HG03039 (cell line): Measurements from ENCODE around the gene ZNF217.
"Not testable (repeated sequence)": the region's sequence is repeated elsewhere in the genome, so short reads cannot be mapped to it uniquely, and the experiment has no call there.

Experiments
- ATAC-seq: cut with Tn5 transposase; IDR thresholded peaks from one replicate; pipeline ENCODE4 v1.9.1; 2021; ENCODE audit warnings: mild to moderate bottlenecking, moderate library complexity; ENCODE audit not compliant: unreplicated experiment

The ZNF217 gene

DNA sequence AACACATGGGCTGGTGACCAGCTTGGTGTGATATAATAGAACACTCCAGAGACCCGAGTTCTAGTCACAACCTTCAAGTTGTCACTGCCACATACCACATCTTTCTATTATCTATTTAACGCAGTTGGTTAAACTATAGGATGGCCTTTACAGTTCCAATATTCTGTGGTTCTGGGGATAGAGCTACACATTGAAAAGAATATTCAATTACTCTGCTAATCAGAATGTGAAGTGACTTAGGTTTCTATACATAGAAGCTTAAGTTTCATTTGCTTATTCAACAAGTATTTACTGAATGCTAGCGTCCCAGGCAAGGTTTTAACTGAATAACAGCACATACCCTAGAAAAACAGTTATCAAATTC is 9.1 kb downstream of the ZNF217 start:
- ATAC-seq, result not testable (repeated sequence)

DNA sequence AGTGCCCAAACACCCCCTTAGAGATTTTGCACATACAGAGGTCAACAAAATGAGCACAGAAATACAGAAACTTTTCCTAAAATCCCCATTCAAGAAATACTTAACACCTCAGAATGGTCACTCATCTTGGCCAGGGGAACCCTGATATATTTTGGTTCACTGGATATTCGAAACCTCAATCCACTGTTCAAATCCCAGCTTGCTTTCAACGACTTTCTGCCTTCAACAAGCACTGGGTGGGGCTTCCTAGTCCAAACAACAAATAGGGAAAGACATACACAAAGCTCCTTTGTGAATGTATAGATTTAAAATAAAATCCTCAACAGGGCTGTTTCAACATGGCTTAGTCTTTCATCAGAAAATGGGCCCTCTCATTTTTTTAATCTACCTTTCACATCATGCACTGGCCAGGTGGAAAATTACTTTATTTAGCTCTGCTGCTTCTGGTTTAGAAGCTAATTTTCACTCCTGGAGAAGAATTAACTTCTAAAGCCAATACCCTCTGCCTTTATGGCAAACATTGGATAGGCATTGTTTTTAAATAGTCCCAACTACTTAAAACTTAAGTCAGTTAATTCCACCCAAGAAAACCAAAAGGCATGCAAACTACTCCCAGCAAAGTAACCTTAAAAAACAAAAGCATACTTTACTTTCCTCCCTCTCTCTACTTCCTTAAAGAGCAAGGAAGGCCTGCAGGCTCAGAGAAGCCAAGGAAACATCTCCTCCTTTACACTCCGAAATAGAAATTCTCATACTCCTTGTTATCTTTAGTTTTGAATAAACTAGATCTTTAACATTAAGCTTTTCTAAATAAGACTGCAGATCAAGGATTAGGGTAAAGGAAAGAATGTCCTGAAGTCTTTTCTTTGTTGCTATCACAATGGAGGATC is 9.7 kb downstream of the ZNF217 start:
- not testable (repeated sequence) for ATAC-seq

DNA sequence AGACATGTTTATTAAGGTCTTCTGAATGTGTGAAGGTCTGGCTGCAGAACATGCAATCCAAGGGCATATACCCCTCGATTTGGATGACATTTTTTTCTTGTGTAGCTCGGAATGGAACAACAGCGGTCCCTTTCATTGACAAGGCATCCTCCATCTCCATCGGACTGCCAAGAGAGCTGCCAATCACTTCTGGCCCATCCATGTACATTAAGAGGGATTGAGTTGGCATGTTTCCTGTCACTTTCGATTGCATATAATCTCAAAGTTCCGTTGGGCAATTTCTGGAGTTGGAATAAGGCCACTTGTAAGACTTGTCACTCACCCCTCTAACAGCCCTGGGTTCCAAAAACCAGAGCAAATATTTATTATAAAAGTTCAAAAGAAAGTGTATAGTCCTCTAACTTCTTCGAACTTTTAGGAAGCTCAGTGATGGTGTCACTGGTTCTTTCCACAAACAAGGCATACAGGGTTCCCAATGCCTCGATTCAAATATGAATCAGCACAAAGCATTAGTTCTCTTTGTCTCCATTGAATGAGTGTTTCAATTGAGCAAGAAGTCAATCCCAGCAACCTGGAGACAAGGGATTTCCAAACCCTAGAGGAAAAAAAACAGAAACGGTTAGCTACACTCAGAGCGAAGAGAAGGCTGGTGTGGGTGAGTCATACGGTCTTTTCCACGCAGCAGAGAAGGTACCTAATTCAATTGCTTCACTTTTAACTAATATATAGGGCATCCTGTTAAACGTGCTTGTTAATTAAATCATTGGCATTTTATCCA is 10.9 kb downstream of the ZNF217 start:
- peak; percentile 30 for ATAC-seq

DNA sequence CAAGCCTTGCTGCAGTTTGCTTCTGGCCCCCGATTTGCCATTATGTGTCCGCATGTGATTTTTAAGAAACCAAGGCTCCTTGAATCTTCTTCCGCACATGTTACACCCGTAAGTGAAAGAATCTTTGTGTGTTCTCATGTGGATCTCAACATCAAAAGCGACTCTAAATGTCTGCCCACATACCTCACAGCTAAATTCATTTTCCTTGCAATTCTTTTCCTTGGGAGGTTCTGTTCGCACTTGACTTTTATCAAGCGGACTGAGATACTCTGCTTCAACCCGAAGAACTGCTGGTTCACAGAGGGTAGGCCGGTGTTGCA is 11.4 kb downstream of the ZNF217 start:
- ATAC-seq, result no peak

DNA sequence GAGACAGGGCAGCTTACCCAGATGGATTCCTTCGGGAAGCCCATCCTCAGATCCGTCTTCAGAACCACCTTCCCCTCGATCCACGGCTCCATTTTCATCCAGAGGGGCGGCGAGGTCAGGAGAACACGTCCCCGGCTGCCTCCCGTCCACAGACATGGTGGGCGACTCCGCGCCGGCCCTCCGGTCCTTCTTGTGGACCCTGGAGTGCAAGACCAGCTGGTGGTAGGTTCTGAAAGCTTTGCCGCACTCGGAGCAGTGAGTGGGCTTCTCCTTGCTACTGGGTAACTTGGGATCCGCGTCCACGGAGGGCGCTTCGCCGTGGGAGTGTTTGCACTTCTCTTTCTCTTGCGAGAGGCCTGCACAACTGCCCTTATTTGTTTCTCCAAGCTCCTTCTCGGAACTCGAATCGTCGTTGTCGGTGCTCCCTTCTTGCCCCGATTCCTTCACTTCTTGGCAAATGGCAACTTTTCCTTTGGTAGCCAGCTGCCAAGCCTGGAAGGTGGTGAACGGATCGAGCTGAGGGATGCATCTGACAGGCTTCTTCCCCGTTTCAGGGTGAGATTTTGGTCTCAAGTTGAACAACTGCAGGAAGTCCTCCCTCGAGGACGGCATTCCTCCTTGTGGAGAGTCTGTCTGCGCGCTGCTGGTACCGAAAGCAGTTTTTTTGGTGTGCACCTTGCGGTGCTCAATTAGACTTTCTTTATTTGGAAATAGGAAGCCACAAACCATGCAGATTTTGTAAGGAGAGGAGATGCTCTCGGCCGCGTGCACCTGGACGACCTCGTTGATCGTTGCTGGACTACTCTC is 12.0 kb downstream of the ZNF217 start:
- no peak for ATAC-seq

DNA sequence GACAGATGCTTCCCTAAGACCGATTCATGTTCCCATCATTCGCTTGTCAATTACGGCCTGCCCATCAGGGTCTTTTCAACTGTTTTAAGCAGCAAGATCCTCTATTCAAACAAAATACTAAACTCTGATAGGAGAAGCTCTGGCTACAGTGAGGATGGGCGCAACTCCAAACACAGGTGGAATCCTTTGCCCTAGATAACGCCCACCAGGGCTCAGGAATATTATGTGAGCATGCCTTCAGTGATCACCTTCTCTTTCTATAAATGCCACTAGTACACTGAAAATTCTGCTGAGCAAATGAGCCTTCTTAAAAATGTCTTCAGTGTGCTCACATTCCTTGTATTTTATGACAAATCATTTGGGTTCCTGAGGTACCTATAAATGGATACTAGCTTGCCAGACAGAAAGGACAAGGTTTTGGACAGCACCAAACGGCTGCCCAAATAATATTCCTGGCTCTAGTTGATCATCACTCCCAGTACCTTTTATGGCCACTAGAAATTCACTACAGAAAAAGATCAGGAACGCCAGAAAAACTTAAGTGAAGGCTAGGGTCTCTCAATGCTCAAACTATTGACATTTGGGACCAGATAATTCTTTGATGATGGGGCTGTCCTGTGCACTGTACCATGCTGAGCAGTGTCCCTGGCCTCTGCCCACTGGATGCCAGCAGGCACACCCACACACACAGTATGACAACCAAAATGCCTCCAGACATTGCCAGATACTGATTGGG is 13.1 kb downstream of the ZNF217 start:
- no peak for ATAC-seq

DNA sequence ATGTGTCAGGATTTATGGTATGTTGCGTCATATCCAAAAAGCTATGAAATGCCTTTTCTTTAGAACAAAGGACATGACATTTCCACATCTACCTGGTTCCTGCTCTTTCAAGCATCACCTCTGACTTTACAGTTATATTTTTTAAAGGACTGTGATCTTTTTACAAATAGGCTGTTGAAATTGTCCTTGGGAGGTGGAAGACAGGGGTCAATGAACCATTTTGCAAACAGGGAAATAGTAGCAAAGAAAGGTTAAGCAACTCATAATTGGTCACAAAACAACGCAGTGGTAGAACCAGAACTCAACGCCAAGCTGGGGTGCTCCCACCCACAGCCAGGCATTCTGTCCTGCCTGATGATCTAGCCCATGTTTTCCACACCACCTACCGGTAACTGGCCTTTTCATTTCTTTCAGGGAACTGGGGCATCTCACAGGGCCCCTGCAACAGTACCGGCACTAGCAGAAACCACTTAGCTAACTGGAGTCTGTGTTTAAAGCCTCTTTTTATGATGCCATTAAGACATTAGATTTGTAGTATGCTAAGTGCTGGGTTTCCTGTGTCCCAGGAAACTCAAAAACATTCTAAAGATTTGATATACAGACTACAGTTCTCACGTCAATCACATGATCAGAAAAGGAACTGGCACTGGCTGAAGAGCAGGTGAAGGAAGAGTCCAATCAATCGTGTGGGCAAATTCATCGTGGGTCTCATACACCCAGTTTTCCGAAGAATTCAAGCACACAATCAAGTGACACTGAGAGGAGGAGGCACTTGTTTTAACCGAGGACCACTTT is 13.9 kb downstream of the ZNF217 start:
- ATAC-seq, result no peak

DNA sequence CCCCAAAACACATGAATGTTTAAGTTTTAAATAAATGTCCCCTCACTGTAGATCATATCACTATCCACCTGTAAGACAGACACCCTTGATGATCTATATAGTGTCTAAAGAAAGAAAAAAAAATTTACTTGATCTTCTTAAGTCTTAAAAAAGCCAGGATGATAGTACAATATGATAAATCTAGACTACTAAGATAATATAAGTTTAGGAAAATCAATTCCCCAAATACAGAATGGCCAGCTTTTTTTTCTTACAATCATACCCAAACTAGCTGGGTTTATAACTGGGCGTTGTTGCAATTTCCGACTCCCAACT is 14.4 kb downstream of the ZNF217 start:
- no peak for ATAC-seq

DNA sequence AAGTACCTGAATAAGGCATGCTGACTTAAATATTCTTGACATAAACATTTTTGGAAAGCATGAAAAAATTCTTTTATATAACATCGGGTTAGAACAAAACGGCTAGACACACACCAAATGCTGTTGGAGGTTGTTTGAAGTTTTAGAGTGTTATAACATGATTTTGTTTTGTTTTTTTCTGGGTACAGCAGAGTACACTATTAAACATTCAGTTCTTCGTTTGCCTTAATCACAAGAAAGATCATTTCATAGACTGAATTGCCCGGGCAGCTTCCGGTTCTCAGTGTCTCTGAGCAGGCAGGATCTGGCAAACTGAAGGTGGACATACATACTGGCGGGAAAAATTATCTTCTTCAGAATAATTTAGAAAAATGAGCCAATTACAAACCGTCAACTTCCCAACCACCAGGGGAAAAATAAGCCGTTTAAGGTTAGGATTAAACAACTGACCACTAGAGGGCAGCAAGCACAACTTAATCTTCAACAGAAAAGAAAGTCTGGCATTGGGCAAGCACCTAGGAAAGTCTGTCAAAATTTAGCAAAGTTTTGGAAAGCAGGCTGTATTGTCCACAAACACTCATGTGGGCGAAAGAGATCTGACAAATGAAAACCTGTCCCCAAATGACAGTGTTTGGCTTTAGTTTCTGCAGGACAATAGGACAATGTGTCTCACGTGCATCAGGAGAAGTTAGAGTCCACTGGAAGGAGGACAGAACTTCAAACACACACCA is 15.0 kb downstream of the ZNF217 start:
- peak; percentile 36 for ATAC-seq

DNA sequence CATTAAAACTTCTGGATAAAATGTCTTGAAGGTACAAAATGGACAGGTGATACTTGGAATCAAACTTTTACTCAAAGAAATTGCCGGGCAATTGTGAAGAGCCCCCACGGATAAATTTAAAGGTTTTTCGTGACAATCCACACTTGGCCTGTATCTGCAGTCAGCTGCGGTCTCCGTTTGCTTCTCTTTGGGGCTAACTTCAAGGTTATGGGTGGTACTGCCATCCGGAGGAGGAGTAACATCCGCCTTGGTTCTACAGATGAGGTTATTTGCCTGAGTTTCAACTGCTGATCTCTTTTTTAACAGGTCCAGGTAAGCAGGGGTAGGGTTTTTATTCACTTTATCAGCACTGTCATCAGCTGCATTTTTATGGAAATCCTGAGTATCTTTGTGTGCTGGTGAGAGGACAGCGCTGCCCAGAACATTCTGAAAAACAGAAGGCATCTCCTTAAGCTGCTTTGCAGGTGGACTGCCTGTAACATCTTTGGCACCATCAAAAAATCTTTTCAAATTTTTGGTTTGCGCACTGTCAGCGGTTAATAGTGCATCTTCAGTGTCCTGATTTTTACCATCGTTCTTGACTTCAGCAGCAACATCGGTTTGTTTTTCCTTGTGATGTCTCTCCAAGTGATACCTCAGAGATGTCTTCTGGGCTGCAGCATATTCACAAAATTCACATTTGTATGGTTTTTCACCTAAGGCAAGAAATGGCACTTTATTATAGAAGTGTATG is 16.9 kb downstream of the ZNF217 start:
- ATAC-seq, result no peak

DNA sequence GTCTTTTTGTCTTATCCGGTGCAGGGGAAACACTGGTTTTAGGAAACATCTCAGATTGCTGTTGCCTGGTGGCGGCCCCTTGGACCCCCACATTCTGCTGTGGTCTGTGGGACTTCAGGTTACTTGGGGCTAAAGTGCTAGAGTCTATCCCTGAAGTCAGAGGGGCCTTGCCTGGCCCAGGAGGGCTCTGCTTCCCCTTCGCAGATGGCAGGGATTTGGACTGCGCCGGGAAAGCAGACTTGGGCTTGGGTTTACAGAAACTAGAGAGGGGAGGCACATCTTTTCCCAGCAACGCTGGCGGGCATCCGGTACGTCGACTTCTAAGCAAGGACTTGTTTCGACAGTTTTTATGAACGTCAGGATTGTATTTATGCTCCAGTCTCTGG is 17.5 kb downstream of the ZNF217 start:
- ATAC-seq, result no peak

DNA sequence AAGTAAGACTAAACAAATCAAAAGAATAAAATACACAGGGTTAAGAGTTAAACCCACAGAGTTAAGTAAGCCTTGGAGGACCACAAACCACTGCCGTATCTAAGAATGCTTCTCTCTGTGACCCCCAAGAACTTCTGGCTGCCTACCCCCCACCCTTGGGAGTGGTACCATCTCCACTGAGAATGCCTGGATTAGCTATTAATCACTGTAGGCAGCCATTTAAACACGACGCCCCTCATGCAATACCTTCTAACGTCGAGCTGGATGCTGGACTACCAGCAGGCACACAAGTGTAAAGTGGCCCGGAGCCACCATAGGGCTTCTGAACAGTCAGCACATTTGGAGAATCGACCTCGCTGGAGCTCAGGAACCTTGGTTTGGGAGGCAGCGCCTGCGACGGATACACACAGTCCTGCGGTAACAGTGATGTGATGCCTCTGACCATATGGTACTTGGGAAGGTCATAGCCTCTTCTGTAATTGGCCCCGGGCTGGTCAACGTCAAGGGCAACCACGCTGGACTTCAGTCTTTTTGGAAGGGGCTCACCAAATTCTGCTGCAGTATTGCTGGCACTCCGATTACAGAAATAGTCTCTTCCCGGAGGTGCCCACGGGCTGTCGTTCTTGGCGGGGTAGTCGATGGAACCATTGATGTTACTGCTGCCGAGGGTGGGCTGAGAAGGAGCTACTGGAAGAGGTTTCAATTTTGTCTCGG is 18.0 kb downstream of the ZNF217 start:
- ATAC-seq, result no peak

DNA sequence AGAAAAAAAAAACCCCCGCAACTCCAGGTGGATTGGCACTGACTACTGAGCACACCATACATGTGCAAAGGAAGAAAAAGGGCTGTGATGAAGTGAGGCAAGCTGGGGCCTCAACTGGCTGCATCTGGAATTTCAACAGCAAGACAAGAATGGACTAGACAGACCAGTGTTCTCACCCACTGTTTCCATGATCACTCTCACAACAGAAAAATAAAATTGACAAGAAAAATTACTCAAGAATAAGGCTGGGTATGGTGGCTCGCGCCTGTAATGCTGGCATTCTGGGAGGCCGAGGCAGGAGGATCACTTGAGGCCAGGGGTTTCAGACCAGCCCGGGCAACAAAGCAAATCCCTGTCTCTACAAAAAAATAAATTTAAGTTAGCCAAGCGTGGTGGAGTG is 18.8 kb downstream of the ZNF217 start:
- no peak for ATAC-seq

DNA sequence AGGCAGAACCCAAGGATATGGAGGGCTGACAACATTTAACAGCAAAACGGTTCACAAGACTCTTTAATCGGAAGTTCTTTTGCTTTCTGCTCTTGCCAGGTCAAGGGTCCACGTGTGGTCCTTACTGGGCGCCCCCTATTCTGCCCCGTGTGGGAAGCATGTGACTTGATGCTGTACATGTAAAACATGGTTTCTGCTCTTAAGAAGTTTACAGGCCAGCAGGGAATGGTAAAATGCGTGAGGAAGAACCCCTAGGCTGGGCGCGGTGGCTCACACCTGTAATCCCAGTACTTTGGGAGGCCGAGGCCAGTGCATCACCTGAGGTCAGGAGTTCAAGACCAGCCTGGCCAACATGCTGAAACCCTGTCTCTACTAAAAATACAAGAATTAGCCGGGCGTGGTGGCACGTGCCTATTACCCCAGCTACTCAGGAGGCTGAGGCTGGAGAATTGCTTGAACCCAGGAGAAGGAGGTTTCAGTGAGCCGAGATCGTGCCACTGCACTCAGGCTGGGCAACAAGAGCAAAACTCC is 19.3 kb downstream of the ZNF217 start:
- ATAC-seq, result no peak

DNA sequence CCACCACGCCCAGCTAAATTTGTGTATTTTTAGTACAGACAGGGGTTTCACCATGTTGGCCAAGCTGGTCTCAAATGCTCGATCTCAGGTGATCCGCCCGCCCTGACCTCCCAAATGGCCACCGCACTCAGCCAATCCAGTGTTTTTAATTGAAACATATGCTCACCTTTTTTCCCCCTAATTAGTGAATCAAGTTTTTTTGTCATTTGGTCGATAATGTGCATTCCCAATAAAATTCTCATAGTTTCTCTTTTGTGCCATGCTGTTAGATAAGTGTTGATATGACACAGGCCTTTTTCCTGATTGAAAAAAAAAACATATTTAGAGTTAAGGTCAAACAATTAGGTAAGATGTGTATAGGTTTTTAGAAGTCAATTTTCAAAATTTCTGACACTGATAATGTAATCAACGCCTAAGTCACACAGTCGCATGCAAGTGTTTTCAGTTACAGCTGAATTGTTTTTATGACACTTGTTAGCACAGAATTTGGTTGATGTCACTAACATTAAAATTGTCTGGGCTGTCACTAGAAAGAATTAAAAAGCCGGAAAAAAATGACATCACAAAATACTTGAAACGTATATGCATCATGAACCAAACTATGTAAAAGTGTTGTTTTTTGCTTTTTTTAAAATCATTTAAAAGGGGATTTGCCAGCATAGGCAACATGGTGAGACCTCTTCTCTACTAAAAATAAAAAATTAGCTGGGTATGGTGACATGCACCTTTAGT is 21.9 kb downstream of the ZNF217 start:
- ATAC-seq, result no peak

DNA sequence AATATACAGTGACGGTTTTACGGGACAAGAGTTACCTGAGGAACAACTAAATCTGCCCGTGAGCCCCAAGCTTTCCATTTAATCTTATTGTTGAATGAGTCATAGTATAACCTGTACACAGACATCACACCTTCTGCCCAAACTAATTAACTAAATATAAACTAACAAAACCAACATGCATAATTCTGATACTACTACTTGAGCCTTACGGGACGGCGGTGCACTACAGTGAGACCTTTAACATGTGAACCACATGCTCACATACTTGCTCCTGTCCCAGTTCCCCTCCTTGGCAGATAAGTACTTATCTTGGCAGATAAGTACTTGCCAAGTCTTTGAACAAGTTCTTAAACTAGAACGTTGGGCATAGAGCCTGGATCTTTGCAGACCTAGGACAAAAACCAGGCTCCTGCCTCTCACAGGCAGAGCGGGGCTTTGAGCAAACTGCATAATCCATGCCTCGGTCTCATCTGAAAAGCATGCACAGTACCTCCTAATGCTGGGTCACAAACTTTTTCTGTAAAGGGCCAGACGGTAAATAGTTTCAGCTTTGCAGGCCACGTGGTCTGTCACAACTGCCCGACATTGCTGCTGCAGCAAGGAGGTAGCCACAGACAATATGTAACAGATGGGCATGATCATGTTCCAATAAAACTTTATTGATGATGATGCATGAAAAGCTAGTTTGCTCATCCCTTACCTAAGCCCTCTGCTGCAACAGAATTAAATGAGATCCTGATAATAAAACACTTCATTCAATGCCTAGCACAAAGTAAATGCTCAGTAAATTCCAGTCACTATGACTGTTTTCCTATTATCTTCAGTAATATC is 23.0 kb downstream of the ZNF217 start:
- ATAC-seq, result no peak
